Natural killer cell (primary cell): Measurements from ENCODE around the gene CHN2. TPM values are rescaled to one million over a fixed set of nuclear protein-coding genes. Genes with fewer than 3 reads are reported as not detected.

Experiments
- ATAC-seq, 3 donors: fragments of 150-1000 bp in 2 of 3; fragments of 200-7000 bp in 1 of 3; cut with Tn5 transposase; 1 replicate in 1 of 3; 2 replicates in 2 of 3; pipeline ENCODE4 v1.10.0; 2021; ENCODE audit warnings: mild to moderate bottlenecking in 2 of 3, moderate library complexity in 2 of 3
- DNase-seq, 2 donors: peaks; one replicate each; pipeline versions ENCODE4 v3.0.0 to v3.0.0-alpha.2; 2013 to 2021; ENCODE audit warnings: mixed read lengths in 1 of 2
- H3K27ac ChIP-seq: one replicate; pipeline ENCODE4 v1.5.1; 2013; ENCODE audit warnings: mild to moderate bottlenecking, low read length
- H3K27me3 ChIP-seq: one replicate; pipeline ENCODE4 v1.6.1; 2013; ENCODE audit warnings: low read length; ENCODE audit not compliant: control insufficient read depth, insufficient read depth
- H3K36me3 ChIP-seq: one replicate; pipeline ENCODE4 v1.6.1; 2013; ENCODE audit warnings: low read length; ENCODE audit not compliant: control insufficient read depth, insufficient read depth
- H3K4me1 ChIP-seq: one replicate; pipeline ENCODE4 v1.6.1; 2013; ENCODE audit warnings: low read length; ENCODE audit not compliant: control insufficient read depth, insufficient read depth
- H3K4me3 ChIP-seq: one replicate; pipeline ENCODE4 v1.5.1; 2013; ENCODE audit warnings: low read length
- H3K9me3 ChIP-seq: one replicate; pipeline ENCODE4 v1.6.1; 2013; ENCODE audit warnings: low read length; ENCODE audit not compliant: control insufficient read depth, insufficient read depth
- H3K27ac Mint-ChIP-seq, 2 donors: one replicate each; pipeline ENCODE4 v1.8.0; 2022; ENCODE audit warnings: mild to moderate bottlenecking in 2 of 2, mixed read lengths in 2 of 2, moderate library complexity in 1 of 2
- H3K27me3 Mint-ChIP-seq, 2 donors: one replicate each; pipeline ENCODE4 v1.8.0; 2022; ENCODE audit warnings: low read depth in 2 of 2, mixed read lengths in 2 of 2
- H3K36me3 Mint-ChIP-seq: one replicate; pipeline ENCODE4 v1.8.0; 2022; ENCODE audit warnings: mixed read lengths
- H3K4me1 Mint-ChIP-seq, 2 donors: one replicate each; pipeline ENCODE4 v1.8.0; 2022; ENCODE audit warnings: mixed read lengths in 2 of 2
- H3K4me3 Mint-ChIP-seq: one replicate; pipeline ENCODE4 v1.8.0; 2022; ENCODE audit warnings: mild to moderate bottlenecking, moderate library complexity, mixed read lengths
- H3K9me3 Mint-ChIP-seq, 2 donors: one replicate each; pipeline ENCODE4 v1.8.0; 2022; ENCODE audit warnings: mixed read lengths in 2 of 2
- CTCF ChIP-seq: fragments of 200-600 bp; IDR thresholded peaks from one replicate; pipeline ENCODE4 v1.8.0; 2022; ENCODE audit warnings: antibody characterized with exemption
- WGBS: methylation state at CpG from one replicate; pipeline ENCODE4 v1.1.7; 2013; ENCODE audit warnings: missing lambda C conversion rate; ENCODE audit not compliant: insufficient coverage; 5-methylcytosine and 5-hydroxymethylcytosine counted together
- intact Hi-C: fragments of 100-400 bp; cut with micrococcal nuclease; formaldehyde crosslinking; loops from one replicate; pipeline ENCODE4 v1.14.2; 2022
- total RNA-seq, 4 donors: library from RNA; stranded (reverse); fragments of 120-200 nt in 1 of 4; gene quantifications; one replicate each; pipeline versions ENCODE4 v1.2.3 to v1.2.4, GENCODE V29; 2013 to 2022

CHN2 gene
- total RNA-seq, 3 donors from 2014 or later (not counting 1 experiment from before 2014, with no cell fraction given), result 23.2 to 40.6 (median 30.2) TPM

- Histone ChIP-seq H3K4me3 (no peak overlapping the region), H3K36me3 (no peaks in the 10 kb centered on the region), H3K27me3 (no peaks in the 10 kb centered on the region), H3K27ac (no peak overlapping the region), H3K4me1 (peaks cover 5% of the 10 kb centered on the region), H3K9me3 (no peaks in the 10 kb centered on the region)
- no peak overlapping the region for H3K4me3 Mint-ChIP-seq
- H3K36me3 Mint-ChIP-seq, result no peaks in the 10 kb centered on the region
- no peak for DNase-seq
- ATAC-seq, result no peak
- H3K27me3 Mint-ChIP-seq, result peaks cover 0 to 2% of the 10 kb centered on the region in 2 donors
- no peaks in the 10 kb centered on the region for H3K9me3 Mint-ChIP-seq
- no peak for TF ChIP-seq CTCF
- no peak overlapping the region for H3K27ac Mint-ChIP-seq
- intact Hi-C loops, result no loop called here
- WGBS, result 85% methylated on average over 3 of the region's 3 CpGs
- H3K4me1 Mint-ChIP-seq, result peaks cover 10 to 26% of the 10 kb centered on the region in 2 donors
Measured at GRCh38 chr7:29214816-29215215, 20.2 kb downstream of the CHN2 start.

GRCh38 chr7:29216128-29216527 lies 21.6 kb downstream of the CHN2 start:
- intact Hi-C loops, result no loop called here
- no peak overlapping the region for H3K27ac ChIP-seq
- H3K4me3 ChIP-seq, result no peak overlapping the region
- Mint-ChIP-seq H3K27ac (no peak overlapping the region), H3K36me3 (no peaks in the 10 kb centered on the region), H3K9me3 (no peaks in the 10 kb centered on the region), H3K27me3 (no peaks in the 10 kb centered on the region), H3K4me1 (peaks cover 0 to 15% of the 10 kb centered on the region in 2 donors), H3K4me3 (no peak overlapping the region)
- H3K27me3 ChIP-seq, result no peaks in the 10 kb centered on the region
- ATAC-seq (no peak), DNase-seq (no peak)
- H3K4me1 ChIP-seq, result no peaks in the 10 kb centered on the region
- no peaks in the 10 kb centered on the region for H3K9me3 ChIP-seq
- H3K36me3 ChIP-seq, result no peaks in the 10 kb centered on the region
- TF ChIP-seq CTCF, result no peak
- WGBS, result 91% methylated on average over 1 of the region's 1 CpG

GRCh38 chr7:29217113-29217512 lies 22.5 kb downstream of the CHN2 start:
- no peak for ATAC-seq
- H3K4me1 Mint-ChIP-seq, result peaks cover 0 to 12% of the 10 kb centered on the region in 2 donors
- no peak overlapping the region for H3K4me3 ChIP-seq
- H3K27ac Mint-ChIP-seq, result no peak overlapping the region
- no peak for DNase-seq
- H3K4me3 Mint-ChIP-seq, result no peak overlapping the region
- intact Hi-C loops, result no loop called here
- no peaks in the 10 kb centered on the region for H3K27me3 Mint-ChIP-seq
- no peaks in the 10 kb centered on the region for H3K36me3 Mint-ChIP-seq
- H3K27ac ChIP-seq, result no peak overlapping the region
- no peak for TF ChIP-seq CTCF
- H3K27me3 ChIP-seq, result no peaks in the 10 kb centered on the region
- WGBS, result 86% methylated on average over 2 of the region's 2 CpGs
- no peaks in the 10 kb centered on the region for H3K9me3 Mint-ChIP-seq
- H3K4me1 ChIP-seq, result no peaks in the 10 kb centered on the region
- no peaks in the 10 kb centered on the region for H3K36me3 ChIP-seq
- no peaks in the 10 kb centered on the region for H3K9me3 ChIP-seq

GRCh38 chr7:29224726-29225125 lies 30.2 kb downstream of the CHN2 start:
- Histone ChIP-seq H3K4me3 (no peak overlapping the region), H3K27ac (no peak overlapping the region), H3K4me1 (no peaks in the 10 kb centered on the region), H3K36me3 (no peaks in the 10 kb centered on the region), H3K9me3 (no peaks in the 10 kb centered on the region), H3K27me3 (no peaks in the 10 kb centered on the region)
- intact Hi-C loops, result no loop called here
- Mint-ChIP-seq H3K27me3 (no peaks in the 10 kb centered on the region), H3K4me3 (no peak overlapping the region), H3K4me1 (peaks cover 14 to 17% of the 10 kb centered on the region in 2 donors), H3K9me3 (no peaks in the 10 kb centered on the region), H3K27ac (no peak overlapping the region), H3K36me3 (no peaks in the 10 kb centered on the region)
- no peak for DNase-seq
- no peak for ATAC-seq
- no peak for TF ChIP-seq CTCF
- WGBS, result 80% methylated on average over 1 of the region's 1 CpG
